ENCODE measurements around the gene TMED9.

TMED9 gene

GRCh38 chr5:177578316-177578715 lies 13.7 kb upstream of the TMED9 start:
- DNase-seq (ENCODE audit: low read depth), result no peak

GRCh38 chr5:177588413-177588909 lies 3.5 kb upstream of the TMED9 start:
- no peak for DNase-seq (ENCODE audit: low read depth)

DNA sequence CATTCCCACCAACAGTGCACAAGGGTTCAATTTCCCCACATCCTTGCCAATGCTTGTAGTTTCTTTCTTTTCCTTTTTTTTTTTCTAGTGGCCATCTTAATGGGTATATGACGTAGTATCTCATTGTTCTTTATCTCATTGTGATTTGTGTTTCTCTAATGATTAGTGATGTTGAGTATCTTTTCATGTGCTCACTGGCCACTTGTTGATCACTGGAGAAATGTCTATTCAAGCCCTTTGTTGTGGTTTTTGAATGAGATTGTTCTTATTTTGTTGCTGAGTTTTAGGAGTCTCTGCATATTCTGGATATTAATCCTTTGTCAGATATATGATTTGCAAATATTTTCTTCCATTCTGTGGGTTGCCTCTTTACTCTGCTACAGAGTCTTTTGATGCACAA lies 1.6 kb upstream of the TMED9 start:
- no peak for DNase-seq (ENCODE audit: low read depth)

- no peak for DNase-seq (ENCODE audit: low read depth)
Observed at GRCh38 chr5:177591690-177592009, 353 bp upstream of the TMED9 start.

GRCh38 chr5:177592905-177593304 lies 902 bp downstream of the TMED9 start:
- no peak for DNase-seq (ENCODE audit: low read depth)

- no peak for DNase-seq (ENCODE audit: low read depth)
Observed at GRCh38 chr5:177593511-177593910, 1.5 kb downstream of the TMED9 start.

GRCh38 chr5:177594071-177594470 lies 2.1 kb downstream of the TMED9 start:
- DNase-seq (ENCODE audit: low read depth), result no peak

DNA sequence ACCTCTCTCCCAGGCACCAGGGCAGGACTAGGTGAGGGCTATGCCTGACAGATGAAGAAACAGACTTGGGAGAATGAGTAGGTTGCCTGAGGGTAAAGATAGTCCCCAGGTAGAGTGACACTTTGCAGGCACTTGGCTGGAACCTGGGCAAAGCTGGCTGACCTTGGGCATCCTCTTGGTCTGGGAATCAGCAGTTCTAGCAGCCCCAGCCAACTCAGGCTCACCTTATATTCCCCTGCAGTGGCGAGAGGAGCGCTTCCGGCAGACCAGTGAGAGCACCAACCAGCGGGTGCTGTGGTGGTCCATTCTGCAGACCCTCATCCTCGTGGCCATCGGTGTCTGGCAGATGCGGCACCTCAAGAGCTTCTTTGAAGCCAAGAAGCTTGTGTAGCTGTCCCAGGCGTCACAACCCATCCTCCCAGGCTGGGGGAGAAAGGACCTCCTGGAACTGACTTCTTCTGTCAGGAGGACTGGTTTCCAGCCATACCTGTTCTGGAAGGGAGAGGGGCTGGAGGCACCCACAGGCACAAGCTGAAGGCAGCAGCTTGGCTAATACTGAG lies 3.1 kb downstream of the TMED9 start:
- DNase-seq (ENCODE audit: low read depth), result no peak

- DNase-seq (ENCODE audit: low read depth), result no peak
Observed at GRCh38 chr5:177595991-177596774, 4.2 kb downstream of the TMED9 start.

- no peak for DNase-seq (ENCODE audit: low read depth)
Observed at GRCh38 chr5:177596775-177597238, 4.8 kb downstream of the TMED9 start.

DNA sequence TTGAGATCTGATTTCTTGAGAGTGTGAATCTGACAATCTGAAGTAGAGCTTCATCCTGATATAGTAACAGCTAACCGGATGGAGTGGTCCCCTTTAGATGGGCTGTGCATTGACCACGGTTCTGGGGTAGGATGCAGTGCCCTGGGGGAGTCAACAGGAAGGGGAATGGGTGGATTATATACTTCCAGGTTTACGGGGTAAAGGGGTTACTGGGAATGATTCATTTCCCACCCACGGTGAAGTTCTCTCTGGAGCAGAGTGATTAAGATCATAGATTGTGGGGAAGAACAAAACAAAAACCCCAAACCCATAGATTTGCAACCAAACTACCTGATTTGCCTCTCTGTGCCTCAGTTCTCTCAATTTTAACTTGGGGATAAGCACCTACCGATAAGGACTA lies 6.5 kb downstream of the TMED9 start:
- no peak for DNase-seq (ENCODE audit: low read depth)

- DNase-seq (ENCODE audit: low read depth), result no peak
Observed at GRCh38 chr5:177599731-177600507, 7.9 kb downstream of the TMED9 start, which contains the start of gene B4GALT7. B4GALT7 (plus strand) TSS chr5:177600132; CDS start chr5:177600211, 79 bp downstream.

GRCh38 chr5:177600508-177601018 lies 8.6 kb downstream of the TMED9 start:
- no peak for DNase-seq (ENCODE audit: low read depth)

- DNase-seq (ENCODE audit: low read depth), result no peak
Observed at GRCh38 chr5:177601126-177601525, 9.1 kb downstream of the TMED9 start.

- no peak for DNase-seq (ENCODE audit: low read depth)
Observed at GRCh38 chr5:177601577-177602457, 9.8 kb downstream of the TMED9 start.

GRCh38 chr5:177602458-177602830 lies 10.4 kb downstream of the TMED9 start:
- DNase-seq (ENCODE audit: low read depth), result no peak

DNA sequence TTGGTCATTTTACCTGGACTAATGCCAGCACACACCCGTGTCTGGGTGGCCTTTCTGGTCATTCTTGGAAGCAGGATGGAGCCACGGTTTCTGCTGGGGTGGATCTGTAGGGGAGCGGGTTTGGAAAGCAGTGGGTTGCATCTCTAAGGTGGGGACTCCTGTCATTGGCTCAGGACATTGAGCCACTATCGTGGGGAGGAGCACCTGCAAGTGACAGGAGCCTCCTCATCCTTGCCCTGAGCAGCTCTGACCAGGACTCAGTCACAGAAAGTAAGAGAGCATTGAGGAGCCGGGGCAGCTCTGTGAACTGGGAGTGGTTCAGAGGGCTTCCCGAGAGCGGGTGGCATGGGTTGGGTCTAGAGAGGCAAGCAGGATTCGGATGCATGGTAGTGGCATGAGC lies 11.6 kb downstream of the TMED9 start:
- DNase-seq (ENCODE audit: low read depth), result no peak

DNA sequence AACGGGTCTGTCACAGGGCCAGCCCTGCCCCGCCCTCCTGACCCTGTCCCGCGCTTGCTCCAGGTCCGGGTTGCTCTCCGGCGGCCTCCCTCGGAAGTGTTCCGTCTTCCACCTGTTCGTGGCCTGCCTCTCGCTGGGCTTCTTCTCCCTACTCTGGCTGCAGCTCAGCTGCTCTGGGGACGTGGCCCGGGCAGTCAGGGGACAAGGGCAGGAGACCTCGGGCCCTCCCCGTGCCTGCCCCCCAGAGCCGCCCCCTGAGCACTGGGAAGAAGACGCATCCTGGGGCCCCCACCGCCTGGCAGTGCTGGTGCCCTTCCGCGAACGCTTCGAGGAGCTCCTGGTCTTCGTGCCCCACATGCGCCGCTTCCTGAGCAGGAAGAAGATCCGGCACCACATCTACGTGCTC lies 12.1 kb downstream of the TMED9 start:
- DNase-seq (ENCODE audit: low read depth), result no peak

DNA sequence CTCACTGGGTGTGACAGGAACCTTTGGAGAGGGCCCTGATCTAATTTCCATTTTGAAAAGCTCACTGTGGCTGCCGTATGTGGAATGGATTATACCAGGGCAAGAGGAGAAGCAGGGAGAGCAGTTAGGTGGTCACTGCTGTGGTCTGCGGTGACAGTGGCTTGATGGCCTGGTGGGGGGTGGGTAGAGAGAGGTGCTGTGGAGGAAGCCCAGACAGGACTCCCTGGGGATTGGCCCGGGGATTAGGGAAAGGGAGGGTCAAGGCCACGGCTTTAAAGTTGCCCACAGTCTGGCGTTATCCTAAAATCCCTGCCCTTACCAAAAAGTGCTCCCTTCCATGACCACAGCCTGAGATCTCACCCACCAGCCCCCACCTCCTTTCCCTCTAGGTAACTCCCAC lies 12.7 kb downstream of the TMED9 start:
- DNase-seq (ENCODE audit: low read depth), result no peak

- no peak for DNase-seq (ENCODE audit: low read depth)
Observed at GRCh38 chr5:177605078-177605477, 13.1 kb downstream of the TMED9 start.

DNA sequence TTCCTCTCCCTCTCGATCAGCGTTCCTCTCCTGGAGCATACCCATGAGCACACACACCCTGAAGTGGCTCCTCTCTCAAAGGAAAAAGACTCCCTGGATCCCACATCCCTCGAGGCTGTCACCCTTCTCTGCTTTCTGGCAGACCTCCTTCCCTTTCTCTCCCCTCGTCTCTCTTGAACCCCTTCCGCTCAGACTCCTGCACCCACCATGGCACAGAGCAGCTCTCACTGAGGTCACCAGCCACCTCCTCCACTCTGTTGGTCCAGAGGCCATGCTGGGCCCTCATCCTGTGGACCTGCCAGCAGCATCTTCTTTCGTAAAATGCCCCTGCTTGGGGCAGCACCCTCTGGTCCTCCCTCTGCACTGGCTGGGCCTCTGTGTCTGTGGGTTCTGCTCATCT lies 13.7 kb downstream of the TMED9 start:
- no peak for DNase-seq (ENCODE audit: low read depth)
